NCI-H1092 treated with DMSO at 0.1 percent for 48 hours (cell line): ENCODE data around the gene XAF1.
"Not testable (repeated sequence)": the region's sequence is repeated elsewhere in the genome, so short reads cannot be mapped to it uniquely, and the experiment has no call there.

Experiments used
- DNase-seq: peaks from one replicate; lab custom pipeline; 2025; lab: John Stamatoyannopoulos, UW

The XAF1 gene

DNA sequence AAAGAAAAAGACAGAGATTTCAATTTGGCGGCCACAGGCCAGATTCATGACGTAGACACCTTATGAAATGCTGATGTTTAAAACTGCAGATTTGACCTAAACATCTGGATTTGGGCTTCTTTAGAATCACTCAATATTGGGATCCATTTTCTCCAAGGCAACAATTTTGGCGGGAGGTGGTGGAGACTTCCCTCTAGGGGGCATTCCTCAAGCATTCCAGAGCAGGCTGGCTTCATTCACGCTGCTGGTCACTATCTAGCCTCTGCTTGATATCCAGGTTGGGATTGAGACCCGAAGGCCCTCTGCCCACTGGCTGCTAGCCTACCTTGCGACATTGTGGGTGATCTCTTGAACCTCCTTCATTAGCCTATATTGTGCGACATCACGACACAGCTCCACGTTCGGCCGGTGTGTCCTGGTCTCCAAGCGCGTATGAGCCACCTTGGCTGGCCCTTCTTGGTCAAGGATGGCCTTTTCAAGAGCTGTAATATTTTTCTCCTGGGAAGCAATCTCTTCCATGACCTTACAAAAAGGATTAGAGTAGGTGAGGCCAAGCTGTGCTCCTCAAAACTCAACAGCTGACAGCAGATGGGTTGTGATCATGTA, 44.7 kb downstream of the XAF1 start:
- DNase-seq = no peak

DNA sequence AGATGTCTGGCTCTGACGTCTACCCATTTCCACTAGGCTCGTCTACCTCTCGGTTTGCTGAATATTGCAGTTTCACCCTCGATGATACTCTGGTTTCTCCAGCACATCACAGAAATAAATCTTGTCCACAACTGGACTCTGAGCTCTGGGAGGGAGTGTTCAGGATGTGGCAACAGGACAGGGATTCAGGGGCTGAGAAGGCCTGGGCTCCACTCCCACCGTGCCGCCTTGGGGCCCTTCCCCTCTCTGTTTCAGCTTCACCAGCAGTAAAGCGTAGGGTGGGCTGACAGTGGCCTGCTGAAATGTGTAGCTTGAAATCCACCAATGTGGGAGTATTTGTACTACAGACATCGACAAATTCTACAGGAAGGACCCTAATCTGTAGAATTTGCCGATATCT, 55.7 kb downstream of the XAF1 start:
- DNase-seq = no peak

DNA sequence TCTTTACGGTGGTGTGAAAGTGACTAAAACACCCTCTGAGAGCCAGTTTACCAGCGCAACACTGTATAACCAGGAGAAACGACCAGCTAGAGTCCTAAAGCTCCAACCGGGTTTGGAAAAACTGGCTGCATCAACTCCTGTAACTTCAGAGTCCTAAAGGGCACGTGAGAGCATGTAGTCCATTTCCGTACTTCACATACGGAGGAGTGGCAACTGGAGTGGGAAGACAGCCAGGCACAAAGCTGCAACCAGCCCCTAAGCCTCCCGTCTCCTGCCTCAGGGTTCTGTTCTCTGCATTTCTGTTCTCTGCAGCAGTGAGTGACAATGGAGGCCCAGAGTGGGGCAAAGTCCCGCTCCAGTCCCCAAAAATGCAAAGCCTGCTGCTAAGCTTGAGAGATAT, 56.4 kb downstream of the XAF1 start:
- DNase-seq = no peak

DNA sequence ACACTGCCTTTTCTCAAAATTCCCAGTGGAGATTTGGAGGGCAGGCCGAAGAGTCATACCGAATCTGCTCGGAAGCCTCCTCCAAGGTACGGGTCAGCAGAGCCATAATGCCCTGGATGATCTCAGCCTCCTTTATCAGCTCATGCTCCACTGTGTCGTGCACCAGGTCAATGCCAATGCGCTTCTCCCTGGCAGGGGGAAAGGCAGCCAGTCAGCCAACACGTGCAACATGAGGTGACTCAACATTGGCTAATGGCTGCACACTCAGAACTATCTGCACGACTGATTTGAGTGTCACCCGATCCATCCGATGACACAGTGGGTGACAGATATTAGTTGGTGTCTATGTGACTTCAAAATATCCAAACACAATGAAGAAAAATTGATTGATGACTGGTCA, 59.9 kb downstream of the XAF1 start:
- DNase-seq = no peak

- not testable (repeated sequence) for DNase-seq
Observed at GRCh38 chr17:6816368-6816767, 60.5 kb downstream of the XAF1 start.

DNA sequence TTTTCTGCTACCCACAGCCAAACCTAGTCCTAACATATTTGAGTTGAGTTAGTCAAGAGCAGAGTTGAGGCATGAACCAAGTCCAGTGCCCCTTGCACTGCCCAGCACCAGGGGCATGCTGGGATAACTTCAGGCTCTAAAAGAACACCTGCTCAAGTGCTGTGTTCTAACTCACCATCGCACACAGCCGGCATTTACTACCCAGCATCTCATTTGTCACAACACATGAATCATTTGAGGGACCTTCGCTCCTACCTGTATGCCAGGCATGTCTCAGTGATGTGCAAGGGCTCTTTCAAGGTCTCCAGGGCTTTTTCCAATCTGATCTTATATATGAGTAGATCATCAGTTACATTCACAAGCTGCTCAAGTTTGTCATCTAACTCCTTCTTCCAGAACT, 63.1 kb downstream of the XAF1 start:
- DNase-seq = no peak

DNA sequence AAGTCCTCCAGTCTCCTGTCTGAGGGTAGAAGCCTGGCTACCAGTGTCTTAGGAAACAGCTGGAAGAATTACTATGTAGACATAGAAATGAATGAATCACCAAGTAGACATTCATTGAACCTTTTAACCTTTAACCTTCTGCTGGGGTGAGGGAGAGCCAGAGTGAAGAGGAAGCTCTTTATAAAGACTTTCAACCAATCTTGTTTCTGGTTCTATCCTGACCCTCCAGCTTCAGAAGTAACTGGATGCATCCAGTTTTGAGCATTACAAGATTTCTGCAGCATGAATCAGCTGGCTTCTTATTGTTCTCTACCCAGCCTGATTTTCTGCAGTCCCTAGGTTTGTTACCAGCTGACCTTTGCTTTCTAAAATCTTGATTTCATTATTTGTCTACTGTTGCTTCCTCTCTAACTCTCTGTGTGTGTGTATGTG, 67.2 kb downstream of the XAF1 start:
- DNase-seq = no peak
